ENCODE data around the gene TMEM259.
A peak's percentile ranks its signal among the peaks of the same experiment; 100 is the strongest.

Gene TMEM259

GRCh38 chr19:1000591-1001537 is 20.1 kb downstream of the TMEM259 start:
- no peak for DNase-seq

- peak; percentile 69 for DNase-seq
These were observed 20.8 kb downstream of the TMEM259 start, which contains the start of gene GRIN3B for GRCh38 chr19:1000095-1000494. TSS of gene GRIN3B (plus strand) at chr19:1000419. CDS start at chr19:1000438, 19 bp downstream.

- DNase-seq = no peak
These were observed 21.6 kb downstream of the TMEM259 start for GRCh38 chr19:999379-999719.

- DNase-seq = no peak
These were observed 22.9 kb downstream of the TMEM259 start for GRCh38 chr19:998064-998463.

GRCh38 chr19:996051-996838 is 24.7 kb downstream of the TMEM259 start:
- peak; percentile 69 for DNase-seq

GRCh38 chr19:995051-995827 is 25.7 kb downstream of the TMEM259 start:
- DNase-seq = no peak

- no peak for DNase-seq
These were observed 26.4 kb downstream of the TMEM259 start for GRCh38 chr19:994516-994915.

GRCh38 chr19:993831-994393 is 27.0 kb downstream of the TMEM259 start:
- no peak for DNase-seq

- DNase-seq = no peak
These were observed 27.5 kb downstream of the TMEM259 start for GRCh38 chr19:993361-993830.

- no peak for DNase-seq
These were observed 28.3 kb downstream of the TMEM259 start for GRCh38 chr19:992670-993055.

GRCh38 chr19:991932-992669 is 28.8 kb downstream of the TMEM259 start:
- no peak for DNase-seq

GRCh38 chr19:991174-991931 is 29.6 kb downstream of the TMEM259 start:
- peak; percentile 63 for DNase-seq

- DNase-seq = no peak
These were observed 30.2 kb downstream of the TMEM259 start for GRCh38 chr19:990746-991145.

- no peak for DNase-seq
These were observed 30.8 kb downstream of the TMEM259 start for GRCh38 chr19:990119-990571.

- DNase-seq = no peak
These were observed 31.4 kb downstream of the TMEM259 start for GRCh38 chr19:989381-990081.

GRCh38 chr19:988510-988909 is 32.4 kb downstream of the TMEM259 start:
- no peak for DNase-seq

- DNase-seq = no peak
These were observed 32.8 kb downstream of the TMEM259 start for GRCh38 chr19:988081-988480.

- DNase-seq = no peak
These were observed 34.8 kb downstream of the TMEM259 start for GRCh38 chr19:986083-986482.

- DNase-seq = peak; percentile 90
These were observed 36.6 kb downstream of the TMEM259 start, which contains the start of gene WDR18 for GRCh38 chr19:984165-984967. TSS of gene WDR18 (plus strand) at chr19:984345. CDS start at chr19:984354, 9 bp downstream.

All from activated naive CD4-positive, alpha-beta T cell treated with anti-CD3 and anti-CD28 coated beads, Interleukin-2, amount 50 U/mL, for 16 hours (primary cell).